ENCODE measurements around the gene IGSF22.

The IGSF22 gene

DNA sequence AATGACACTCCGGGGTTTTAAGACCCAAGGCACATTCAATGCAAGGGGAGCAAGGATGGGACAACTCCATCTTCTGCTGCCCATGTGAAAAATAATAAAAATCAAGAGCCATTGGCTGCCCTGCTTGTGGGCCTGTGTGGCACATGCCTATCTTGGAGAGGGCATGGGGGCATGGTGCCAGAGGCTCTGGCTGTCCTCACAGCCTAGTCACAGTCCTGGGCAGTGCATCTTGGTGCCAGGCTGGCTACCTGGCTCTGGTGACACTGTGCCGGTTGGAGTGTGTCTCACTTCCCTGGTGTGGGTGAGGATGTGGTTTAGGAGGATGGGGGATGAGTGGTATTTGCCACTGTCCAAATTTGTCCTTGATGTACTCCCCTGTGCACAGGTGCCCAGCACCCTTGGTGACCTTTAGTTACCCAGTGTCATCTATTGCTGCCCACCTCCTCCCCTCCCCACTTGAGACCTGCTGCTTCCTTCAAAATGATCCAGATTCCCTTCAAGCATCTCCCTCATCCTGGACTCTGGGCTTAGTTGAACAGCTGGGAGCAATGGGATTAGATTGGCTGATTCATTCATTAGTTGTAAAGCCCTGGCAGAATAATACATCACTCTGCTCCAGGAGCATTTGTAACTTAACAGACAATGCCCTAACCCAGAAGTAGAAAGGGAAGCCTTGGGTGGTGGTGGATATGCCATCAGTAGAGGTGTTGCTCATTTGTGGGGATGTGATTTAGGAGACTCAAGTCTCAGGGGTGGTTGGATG lies 22.8 kb downstream of the IGSF22 start:
- TF ChIP-seq, protein P1, sequence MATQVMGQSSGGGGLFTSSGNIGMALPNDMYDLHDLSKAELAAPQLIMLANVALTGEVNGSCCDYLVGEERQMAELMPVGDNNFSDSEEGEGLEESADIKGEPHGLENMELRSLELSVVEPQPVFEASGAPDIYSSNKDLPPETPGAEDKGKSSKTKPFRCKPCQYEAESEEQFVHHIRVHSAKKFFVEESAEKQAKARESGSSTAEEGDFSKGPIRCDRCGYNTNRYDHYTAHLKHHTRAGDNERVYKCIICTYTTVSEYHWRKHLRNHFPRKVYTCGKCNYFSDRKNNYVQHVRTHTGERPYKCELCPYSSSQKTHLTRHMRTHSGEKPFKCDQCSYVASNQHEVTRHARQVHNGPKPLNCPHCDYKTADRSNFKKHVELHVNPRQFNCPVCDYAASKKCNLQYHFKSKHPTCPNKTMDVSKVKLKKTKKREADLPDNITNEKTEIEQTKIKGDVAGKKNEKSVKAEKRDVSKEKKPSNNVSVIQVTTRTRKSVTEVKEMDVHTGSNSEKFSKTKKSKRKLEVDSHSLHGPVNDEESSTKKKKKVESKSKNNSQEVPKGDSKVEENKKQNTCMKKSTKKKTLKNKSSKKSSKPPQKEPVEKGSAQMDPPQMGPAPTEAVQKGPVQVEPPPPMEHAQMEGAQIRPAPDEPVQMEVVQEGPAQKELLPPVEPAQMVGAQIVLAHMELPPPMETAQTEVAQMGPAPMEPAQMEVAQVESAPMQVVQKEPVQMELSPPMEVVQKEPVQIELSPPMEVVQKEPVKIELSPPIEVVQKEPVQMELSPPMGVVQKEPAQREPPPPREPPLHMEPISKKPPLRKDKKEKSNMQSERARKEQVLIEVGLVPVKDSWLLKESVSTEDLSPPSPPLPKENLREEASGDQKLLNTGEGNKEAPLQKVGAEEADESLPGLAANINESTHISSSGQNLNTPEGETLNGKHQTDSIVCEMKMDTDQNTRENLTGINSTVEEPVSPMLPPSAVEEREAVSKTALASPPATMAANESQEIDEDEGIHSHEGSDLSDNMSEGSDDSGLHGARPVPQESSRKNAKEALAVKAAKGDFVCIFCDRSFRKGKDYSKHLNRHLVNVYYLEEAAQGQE (IDR thresholded peaks at IDR 0.05; ENCODE audit: insufficient read depth in 1 of 2, low read depth in 2 of 2, low read length in 2 of 2), result no peak
- TF ChIP-seq POLR2AphosphoS5 (IDR thresholded peaks at IDR 0.05; ENCODE audit: low read depth, low read length) (no peak), FOXP2 (optimal IDR thresholded peaks at IDR 0.05; ENCODE audit: borderline replicate concordance, extremely low read depth, extremely low read length, insufficient read depth) (no peak), TAF1 (IDR thresholded peaks at IDR 0.05; ENCODE audit: borderline replicate concordance, insufficient read depth, low read length) (no peak), SIN3A (IDR thresholded peaks at IDR 0.05; ENCODE audit: borderline replicate concordance, insufficient read depth, low read length) (no peak)

DNA sequence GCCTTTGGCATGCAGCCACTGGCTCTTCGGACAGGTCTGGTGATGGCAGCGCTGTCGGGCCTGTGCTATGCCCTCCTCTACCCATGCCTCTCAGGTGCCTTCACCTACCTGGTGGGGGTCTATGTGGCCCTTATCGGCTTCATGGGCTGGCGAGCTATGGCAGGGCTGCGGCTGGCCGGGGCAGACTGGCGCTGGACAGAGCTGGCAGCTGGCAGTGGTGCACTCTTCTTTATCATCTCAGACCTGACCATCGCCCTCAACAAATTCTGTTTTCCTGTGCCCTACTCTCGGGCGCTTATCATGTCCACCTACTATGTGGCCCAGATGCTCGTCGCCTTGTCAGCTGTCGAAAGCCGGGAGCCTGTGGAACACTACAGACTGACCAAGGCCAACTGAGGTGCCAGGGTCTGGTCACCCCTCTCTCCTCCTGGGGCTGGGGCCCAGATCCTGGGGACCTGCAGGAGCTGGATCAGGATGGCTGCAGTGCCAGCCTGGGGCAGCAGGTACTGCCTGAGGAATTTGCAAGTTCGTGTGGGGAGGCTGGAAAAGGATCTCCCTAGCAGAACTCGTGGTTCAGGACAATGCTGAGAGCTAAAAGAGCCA lies 24.3 kb downstream of the IGSF22 start:
- TF ChIP-seq, protein P1 (IDR thresholded peaks at IDR 0.05; ENCODE audit: insufficient read depth in 1 of 2, low read depth in 2 of 2, low read length in 2 of 2), result no peak
- TF ChIP-seq POLR2AphosphoS5 (IDR thresholded peaks at IDR 0.05; ENCODE audit: low read depth, low read length), result no peak
- no peak for TF ChIP-seq FOXP2 (optimal IDR thresholded peaks at IDR 0.05; ENCODE audit: borderline replicate concordance, extremely low read depth, extremely low read length, insufficient read depth)
- TF ChIP-seq SIN3A (IDR thresholded peaks at IDR 0.05; ENCODE audit: borderline replicate concordance, insufficient read depth, low read length), result no peak
- no peak for TF ChIP-seq TAF1 (IDR thresholded peaks at IDR 0.05; ENCODE audit: borderline replicate concordance, insufficient read depth, low read length)

DNA sequence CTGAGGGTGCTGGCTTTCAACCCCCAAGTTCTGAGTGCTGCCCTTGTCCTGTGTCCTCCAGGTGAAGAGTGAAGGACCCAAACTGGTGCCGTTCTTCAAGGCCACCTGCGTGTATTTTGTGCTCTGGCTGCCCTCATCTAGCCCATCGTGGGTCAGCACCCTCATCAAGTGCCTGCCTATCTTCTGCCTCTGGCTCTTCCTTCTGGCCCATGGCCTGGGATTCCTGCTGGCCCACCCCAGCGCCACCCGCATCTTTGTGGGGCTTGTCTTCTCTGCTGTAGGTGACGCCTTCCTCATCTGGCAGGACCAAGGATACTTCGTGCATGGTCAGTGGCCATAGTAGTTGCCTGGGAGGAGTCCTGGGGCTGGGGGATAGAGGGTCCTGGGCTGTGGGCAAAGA lies 25.1 kb downstream of the IGSF22 start:
- TF ChIP-seq, protein P1 (IDR thresholded peaks at IDR 0.05; ENCODE audit: insufficient read depth in 1 of 2, low read depth in 2 of 2, low read length in 2 of 2), result no peak
- TF ChIP-seq TAF1 (IDR thresholded peaks at IDR 0.05; ENCODE audit: borderline replicate concordance, insufficient read depth, low read length) (no peak), FOXP2 (optimal IDR thresholded peaks at IDR 0.05; ENCODE audit: borderline replicate concordance, extremely low read depth, extremely low read length, insufficient read depth) (no peak), POLR2AphosphoS5 (IDR thresholded peaks at IDR 0.05; ENCODE audit: low read depth, low read length) (no peak), SIN3A (IDR thresholded peaks at IDR 0.05; ENCODE audit: borderline replicate concordance, insufficient read depth, low read length) (no peak)

DNA sequence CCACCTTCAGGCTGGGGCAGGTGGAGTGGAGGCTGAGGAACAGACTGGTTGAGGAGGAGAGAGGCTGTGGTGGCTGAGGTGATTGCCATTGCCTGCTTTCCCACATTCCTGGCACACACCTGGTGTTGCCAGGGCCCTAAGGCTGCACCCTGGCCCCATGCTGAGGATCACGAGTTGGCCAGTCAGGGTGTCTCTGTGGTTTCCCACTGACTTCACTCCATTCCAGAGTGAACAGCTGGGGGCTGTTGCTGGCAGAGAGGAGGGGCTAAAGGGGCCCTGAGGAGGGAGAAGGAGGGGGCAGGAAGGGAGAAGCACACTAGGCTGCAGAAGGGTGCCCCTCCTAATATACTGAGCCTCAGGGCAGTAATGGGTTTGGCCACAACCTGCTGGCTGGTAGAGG lies 25.6 kb downstream of the IGSF22 start:
- no peak for TF ChIP-seq TAF1 (IDR thresholded peaks at IDR 0.05; ENCODE audit: borderline replicate concordance, insufficient read depth, low read length)
- TF ChIP-seq POLR2AphosphoS5 (IDR thresholded peaks at IDR 0.05; ENCODE audit: low read depth, low read length), result no peak
- no peak for TF ChIP-seq SIN3A (IDR thresholded peaks at IDR 0.05; ENCODE audit: borderline replicate concordance, insufficient read depth, low read length)
- TF ChIP-seq, protein P1 (IDR thresholded peaks at IDR 0.05; ENCODE audit: insufficient read depth in 1 of 2, low read depth in 2 of 2, low read length in 2 of 2), result no peak
- TF ChIP-seq FOXP2 (optimal IDR thresholded peaks at IDR 0.05; ENCODE audit: borderline replicate concordance, extremely low read depth, extremely low read length, insufficient read depth), result no peak
